Measurements from ENCODE around the gene BMX. TPM values are rescaled to one million over a fixed set of nuclear protein-coding genes. Genes with fewer than 3 reads are reported as not detected.
A peak's percentile ranks its signal among the peaks of the same experiment; 100 is the strongest.

Gene BMX
- 1 to 10 TPM in 1 of 4 donors, under 1 TPM in 3; 0.47 to 1.2 (median 0.65) TPM for total RNA-seq
- polyA plus RNA-seq, result under 1 TPM; 0.39 to 0.91 (median 0.56) TPM
- long read RNA-seq, donor 1, result 0 reads
- long read RNA-seq, donor 2, partial matches to known transcripts, result 1 of 2 reads
- long read RNA-seq, donor 2, other reads (novel, unspliced or antisense), result 0 of 2 reads

- no peaks in the 10 kb centered on the region for H3K4me1 ChIP-seq
- TF ChIP-seq CTCF (IDR thresholded peaks at IDR 0.05), result no peak
- peak; percentile 23 to 48 for DNase-seq
- no peak within 1 kb of the TSS for H3K4me3 ChIP-seq
- WGBS, 3 donors, result 64 to 69% (median 66%) methylated on average over 17 to 18 of the region's 18 CpGs
- H3K36me3 ChIP-seq (ENCODE audit: insufficient read depth in 1 of 2, low read depth in 1 of 2), result no peaks in the 10 kb centered on the region
- no peak for ATAC-seq
- intact Hi-C loops (cut with DNase I), result no loop called here
- no peak within 1 kb of the TSS for H3K27ac ChIP-seq
- H3K9me3 ChIP-seq, result no peaks in the 10 kb centered on the region
- peaks cover 0 to 10% (median 0%) of the 10 kb centered on the region in 3 donors for H3K27me3 ChIP-seq (ENCODE audit: insufficient read depth in 3 of 3, low read length in 2 of 3)
Observed at GRCh38 chrX:15500497-15500966, at the start of gene BMX. Gene BMX, plus strand, starts transcription at chrX:15500807. Its CDS starts 7,547 bp downstream, at chrX:15508354.

GRCh38 chrX:15451913-15452312 is 48.7 kb upstream of the BMX start:
- peaks cover 0 to 48% of the 10 kb centered on the region in 2 donors for H3K36me3 ChIP-seq (ENCODE audit: insufficient read depth in 1 of 2, low read depth in 1 of 2)

GRCh38 chrX:15464704-15465103 is 35.9 kb upstream of the BMX start:
- no peak overlapping the region for H3K27ac ChIP-seq
- peaks cover 0 to 8% of the 10 kb centered on the region in 2 donors for H3K36me3 ChIP-seq (ENCODE audit: insufficient read depth in 1 of 2, low read depth in 1 of 2)
- DNase-seq (no peak), ATAC-seq (no peak)
- intact Hi-C loops (cut with DNase I), result loop anchor here in 1 of 2 donors (5.0 kb wide), 1 partner anchor 117 kb away; no protein-coding TSS in a partner anchor
- H3K27me3 ChIP-seq (ENCODE audit: insufficient read depth in 3 of 3, low read length in 2 of 3), result no peaks in the 10 kb centered on the region
- peaks cover 6% of the 10 kb centered on the region for H3K4me1 ChIP-seq
- H3K4me3 ChIP-seq, result no peak overlapping the region
- TF ChIP-seq CTCF (IDR thresholded peaks at IDR 0.05), result no peak
- no peaks in the 10 kb centered on the region for H3K9me3 ChIP-seq

More at GRCh38 chrX:15451913-15452312, 48.7 kb upstream of the BMX start:
- peaks cover 9% of the 10 kb centered on the region for H3K4me1 ChIP-seq
- H3K27ac ChIP-seq, result no peak overlapping the region
- DNase-seq, result peak; percentile 40 to 65
- no peak overlapping the region for H3K4me3 ChIP-seq
- H3K9me3 ChIP-seq, result no peaks in the 10 kb centered on the region
- intact Hi-C loops (cut with DNase I), result no loop called here
- peaks cover 0 to 15% (median 0%) of the 10 kb centered on the region in 3 donors for H3K27me3 ChIP-seq (ENCODE audit: insufficient read depth in 3 of 3, low read length in 2 of 3)
- peak in 2 of 4 donors; percentile 35 to 53 for ATAC-seq
- TF ChIP-seq CTCF (IDR thresholded peaks at IDR 0.05), result no peak
- 75 to 94% (median 80%) methylated on average over 1 of the region's 1 CpG for WGBS, 3 donors

- intact Hi-C loops (cut with DNase I), result loop anchor here in 1 of 2 donors (5.0 kb wide), 1 partner anchor 118 kb away; no protein-coding TSS in a partner anchor
- Histone ChIP-seq H3K9me3 (no peaks in the 10 kb centered on the region), H3K36me3 (ENCODE audit: insufficient read depth in 1 of 2, low read depth in 1 of 2) (peaks cover 0 to 7% of the 10 kb centered on the region in 2 donors), H3K4me3 (no peak overlapping the region), H3K4me1 (peaks cover 6% of the 10 kb centered on the region), H3K27me3 (ENCODE audit: insufficient read depth in 3 of 3, low read length in 2 of 3) (no peaks in the 10 kb centered on the region), H3K27ac (no peak overlapping the region)
- DNase-seq (no peak), ATAC-seq (no peak)
- no peak for TF ChIP-seq CTCF (IDR thresholded peaks at IDR 0.05)
- WGBS, 3 donors, result 14 to 54% (median 15%) methylated on average over 4 of the region's 4 CpGs
Observed at GRCh38 chrX:15465347-15465746, 35.3 kb upstream of the BMX start.

Measured in psoas muscle (tissue), 8 donors.